Mesodermal cell (in vitro differentiated cells): ENCODE measurements around the gene SNX30.

Source experiments
- H3K27ac ChIP-seq: 2 replicates; pipeline ENCODE4 v1.7.0; 2013; ENCODE audit warnings: mild to moderate bottlenecking, low read depth, low read length, moderate library complexity; ENCODE audit not compliant: severe bottlenecking
- H3K36me3 ChIP-seq: 2 replicates; pipeline ENCODE4 v1.7.1; 2013; ENCODE audit warnings: mild to moderate bottlenecking, low read length, moderate library complexity; ENCODE audit not compliant: control insufficient read depth, insufficient read depth
- H3K4me1 ChIP-seq: one replicate; pipeline ENCODE4 v1.7.1; 2013; ENCODE audit warnings: mild to moderate bottlenecking, low read length; ENCODE audit not compliant: insufficient read depth, control insufficient read depth, poor library complexity, severe bottlenecking
- H3K4me3 ChIP-seq: 2 replicates; pipeline ENCODE4 v1.7.0; 2013; ENCODE audit warnings: low read length, control low read depth, mild to moderate bottlenecking; ENCODE audit not compliant: insufficient read depth, poor library complexity, severe bottlenecking; ENCODE audit errors: extremely low read depth
- H3K9me3 ChIP-seq: 2 replicates; pipeline ENCODE4 v1.7.1; 2013; ENCODE audit warnings: mild to moderate bottlenecking, low read length, moderate library complexity; ENCODE audit not compliant: control insufficient read depth
- WGBS, 2 experiments: methylation state at CpG; one replicate each; pipeline ENCODE4 v1.1.5; 2013; ENCODE audit warnings: missing lambda C conversion rate in 2 of 2; ENCODE audit not compliant: insufficient coverage in 2 of 2; 5-methylcytosine and 5-hydroxymethylcytosine counted together

Gene SNX30

GRCh38 chr9:112858005-112858404 lies 107.4 kb downstream of the SNX30 start:
- WGBS, 2 experiments: 89 to 100% methylated on average over 3 to 4 of the region's 6 CpGs
- Histone ChIP-seq H3K9me3 (no peaks in the 10 kb centered on the region), H3K4me3 (no peak overlapping the region), H3K27ac (no peak overlapping the region), H3K36me3 (peaks cover 6% of the 10 kb centered on the region), H3K4me1 (peaks cover 14% of the 10 kb centered on the region)

DNA sequence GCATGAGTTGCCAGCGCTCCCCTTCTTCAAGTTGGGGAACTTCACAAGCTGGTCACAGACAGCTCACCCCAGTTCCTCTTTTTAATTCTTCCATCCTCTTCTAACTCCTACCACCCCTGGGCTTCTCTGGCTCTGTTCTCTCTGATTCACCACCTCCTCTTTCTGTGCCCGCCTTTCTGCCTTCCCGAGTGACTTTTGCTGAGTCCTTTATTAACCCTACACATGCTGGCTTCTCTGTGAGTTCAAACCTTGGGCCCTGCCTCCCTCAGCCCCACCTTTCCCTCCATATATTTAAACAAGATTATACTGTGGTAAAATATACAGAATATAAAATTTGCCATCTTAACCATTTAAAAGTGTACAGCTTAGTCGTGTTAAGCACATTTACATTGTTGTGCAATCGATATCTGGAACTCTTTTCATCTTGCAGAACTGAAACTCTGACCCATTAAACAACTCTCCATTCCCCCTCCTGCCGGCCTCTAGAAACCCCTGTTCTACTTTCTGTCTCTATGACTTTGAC lies 108.1 kb downstream of the SNX30 start:
- no peaks in the 10 kb centered on the region for H3K9me3 ChIP-seq
- WGBS, 2 experiments: 61 to 100% methylated on average over 2 to 5 of the region's 6 CpGs
- no peak overlapping the region for H3K27ac ChIP-seq
- H3K4me3 ChIP-seq: no peak overlapping the region
- H3K4me1 ChIP-seq: peaks cover 14% of the 10 kb centered on the region
- peaks cover 6% of the 10 kb centered on the region for H3K36me3 ChIP-seq

GRCh38 chr9:112860451-112860850 lies 109.9 kb downstream of the SNX30 start:
- H3K36me3 ChIP-seq: peaks cover 6% of the 10 kb centered on the region
- H3K9me3 ChIP-seq: no peaks in the 10 kb centered on the region
- no peak overlapping the region for H3K4me3 ChIP-seq
- WGBS, 2 experiments: 100% methylated on average over 1 of the region's 1 CpG; no CpG with 5 or more reads in 1 of the 2 experiments
- peaks cover 12% of the 10 kb centered on the region for H3K4me1 ChIP-seq
- no peak overlapping the region for H3K27ac ChIP-seq

GRCh38 chr9:112861155-112861554 lies 110.6 kb downstream of the SNX30 start:
- peaks cover 6% of the 10 kb centered on the region for H3K36me3 ChIP-seq
- WGBS, 2 experiments: 94 to 100% methylated on average over 1 to 2 of the region's 3 CpGs
- H3K27ac ChIP-seq: no peak overlapping the region
- no peaks in the 10 kb centered on the region for H3K9me3 ChIP-seq
- H3K4me1 ChIP-seq: peaks cover 12% of the 10 kb centered on the region
- no peak overlapping the region for H3K4me3 ChIP-seq

- no peak overlapping the region for H3K4me3 ChIP-seq
- H3K27ac ChIP-seq: no peak overlapping the region
- peaks cover 12% of the 10 kb centered on the region for H3K4me1 ChIP-seq
- 86 to 88% methylated on average over 15 to 18 of the region's 19 CpGs for WGBS, 2 experiments
- H3K9me3 ChIP-seq: no peaks in the 10 kb centered on the region
- H3K36me3 ChIP-seq: peaks cover 6% of the 10 kb centered on the region
These were observed 111.3 kb downstream of the SNX30 start for GRCh38 chr9:112861638-112862555.

GRCh38 chr9:112863214-112863613 lies 112.7 kb downstream of the SNX30 start:
- no peak overlapping the region for H3K4me3 ChIP-seq
- no peaks in the 10 kb centered on the region for H3K9me3 ChIP-seq
- H3K4me1 ChIP-seq: peaks cover 12% of the 10 kb centered on the region
- 21% methylated on average over 3 of the region's 4 CpGs; no CpG with 5 or more reads in 1 of the 2 experiments for WGBS, 2 experiments
- H3K36me3 ChIP-seq: peaks cover 8% of the 10 kb centered on the region
- no peak overlapping the region for H3K27ac ChIP-seq

GRCh38 chr9:112863746-112864145 lies 113.2 kb downstream of the SNX30 start:
- 96 to 100% methylated on average over 1 to 2 of the region's 2 CpGs for WGBS, 2 experiments

DNA sequence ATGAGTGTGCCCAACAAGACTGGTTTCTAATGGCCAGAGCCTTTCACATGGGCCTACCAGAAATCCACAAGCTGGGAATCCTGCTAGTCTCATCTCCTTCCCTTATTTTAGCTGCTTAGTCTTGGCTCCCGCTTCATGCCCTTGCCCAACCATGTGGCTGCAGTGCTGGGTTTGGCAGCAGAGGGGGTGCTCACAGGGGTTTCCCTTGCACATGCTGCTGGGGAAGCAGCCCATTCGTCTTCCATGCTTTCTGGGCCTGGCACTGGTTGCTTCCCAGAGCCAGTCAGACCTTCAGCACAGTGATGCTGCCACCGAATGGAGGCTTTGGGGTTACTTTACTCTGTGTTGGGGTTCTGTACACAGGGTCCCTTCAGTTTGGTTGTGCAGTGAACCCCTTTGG lies 113.8 kb downstream of the SNX30 start:
- no peaks in the 10 kb centered on the region for H3K9me3 ChIP-seq
- H3K27ac ChIP-seq: no peak overlapping the region
- H3K4me3 ChIP-seq: no peak overlapping the region
- H3K4me1 ChIP-seq: peaks cover 12% of the 10 kb centered on the region
- 100% methylated on average over 1 to 2 of the region's 3 CpGs for whole genome bisulfite sequencing, 2 experiments
- peaks cover 8% of the 10 kb centered on the region for H3K36me3 ChIP-seq

More at GRCh38 chr9:112863746-112864145, 113.2 kb downstream of the SNX30 start:
- peaks cover 12% of the 10 kb centered on the region for H3K4me1 ChIP-seq
- H3K27ac ChIP-seq: no peak overlapping the region
- H3K36me3 ChIP-seq: peaks cover 8% of the 10 kb centered on the region
- no peaks in the 10 kb centered on the region for H3K9me3 ChIP-seq
- H3K4me3 ChIP-seq: no peak overlapping the region

GRCh38 chr9:112864982-112865381 lies 114.4 kb downstream of the SNX30 start:
- Histone ChIP-seq H3K9me3 (no peaks in the 10 kb centered on the region), H3K36me3 (peaks cover 8% of the 10 kb centered on the region), H3K27ac (no peak overlapping the region), H3K4me3 (no peak overlapping the region), H3K4me1 (peaks cover 12% of the 10 kb centered on the region)
- 97 to 99% methylated on average over 4 to 5 of the region's 7 CpGs for WGBS, 2 experiments

DNA sequence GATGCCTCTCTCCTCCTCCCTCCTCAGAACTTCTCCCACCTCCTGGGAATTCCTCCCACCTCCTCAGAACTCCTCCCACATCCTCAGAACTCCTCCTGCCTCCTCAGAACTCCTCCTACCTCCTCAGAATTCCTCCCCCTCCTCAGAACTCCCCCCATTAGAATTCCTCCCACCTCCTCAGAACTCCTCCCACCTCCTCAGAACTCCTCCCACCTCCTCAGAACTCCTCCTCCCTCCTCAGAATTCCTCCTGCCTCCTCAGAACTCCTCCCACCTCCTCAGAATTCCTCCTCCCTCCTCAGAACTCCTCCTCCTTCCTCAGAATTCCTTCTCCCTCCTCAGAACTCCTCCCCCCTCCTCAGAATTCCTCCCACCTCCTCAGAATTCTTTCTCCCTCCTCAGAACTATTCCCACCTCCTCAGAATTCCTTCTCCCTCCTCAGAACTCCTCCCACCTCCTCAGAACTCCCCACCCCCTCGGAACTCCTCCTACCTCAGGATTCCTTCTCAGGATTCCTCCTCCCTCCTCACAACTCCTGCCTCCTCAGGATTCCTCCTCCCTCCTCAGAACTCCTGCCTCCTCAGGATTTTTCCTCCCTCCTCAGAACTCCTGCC lies 116.2 kb downstream of the SNX30 start:
- Histone ChIP-seq H3K4me3 (no peak overlapping the region), H3K36me3 (peaks cover 12% of the 10 kb centered on the region), H3K27ac (no peak overlapping the region), H3K9me3 (no peaks in the 10 kb centered on the region), H3K4me1 (peaks cover 6% of the 10 kb centered on the region)
- WGBS, 2 experiments: 63 to 76% methylated on average over 1 of the region's 1 CpG
